OCI-LY7 (cell line): Measurements from ENCODE around the gene KRT13. TPM values are rescaled to one million over a fixed set of nuclear protein-coding genes. Genes with fewer than 3 reads are reported as not detected.

Experiments used
- BruUV-seq: library from RNA; stranded (reverse); fragments of 400-500 nt; replicated peaks from 2 replicates; lab custom pipeline; 2021; lab: Mats Ljungman, UMichigan
- CTCF ChIA-PET: fragments of 300-600 bp; sonication (Branson Sonifier 250); formaldehyde crosslinking; loops from one replicate; lab custom pipeline; 2022; ENCODE audit warnings: antibody characterized with exemption; ENCODE audit not compliant: unreplicated experiment; lab: Charles Lee
- POLR2A ChIA-PET: fragments of 300-600 bp; sonication (Branson Sonifier 250); formaldehyde crosslinking; loops from one replicate; lab custom pipeline; 2022; ENCODE audit warnings: antibody characterized with exemption; lab: Charles Lee
- DNase-seq: peaks from one replicate; pipeline ENCODE4 v3.0.0-alpha.2; 2015; ENCODE audit warnings: low spot score
- H2AFZ ChIP-seq: fragments of 200-600 bp; sonication (generic), shearing (Covaris generic); 2 replicates; pipeline ENCODE4 v1.6.1; 2014; ENCODE audit warnings: mild to moderate bottlenecking, antibody characterized with exemption, low read length, moderate library complexity
- H3K27ac ChIP-seq: fragments of 200-600 bp; sonication (generic); 2 replicates; pipeline ENCODE4 v1.5.1; 2014; ENCODE audit warnings: mixed run types, low read depth, mild to moderate bottlenecking, moderate library complexity, low read length, inconsistent platforms; ENCODE audit not compliant: poor library complexity, severe bottlenecking
- H3K36me3 ChIP-seq: fragments of 200-600 bp; sonication (generic); 2 replicates; pipeline ENCODE4 v1.6.1; 2014; ENCODE audit warnings: mild to moderate bottlenecking, antibody characterized with exemption, low read length, moderate library complexity, mixed read lengths; ENCODE audit not compliant: insufficient read depth
- H3K4me1 ChIP-seq: fragments of 200-600 bp; sonication (generic); 2 replicates; pipeline ENCODE4 v1.5.1; 2014; ENCODE audit warnings: mild to moderate bottlenecking, low read length; ENCODE audit not compliant: insufficient read depth, poor library complexity, severe bottlenecking
- H3K4me2 ChIP-seq: fragments of 200-600 bp; sonication (generic); 2 replicates; pipeline ENCODE4 v1.6.1; 2014; ENCODE audit warnings: mild to moderate bottlenecking, low read length
- H3K4me3 ChIP-seq: fragments of 200-600 bp; sonication (generic); 2 replicates; pipeline ENCODE4 v1.5.1; 2014; ENCODE audit warnings: mild to moderate bottlenecking, low read depth, low read length; ENCODE audit not compliant: poor library complexity, severe bottlenecking
- H3K79me2 ChIP-seq: fragments of 200-600 bp; sonication (generic); 2 replicates; pipeline ENCODE4 v1.6.1; 2016; ENCODE audit warnings: low read depth, mild to moderate bottlenecking, low read length, moderate library complexity, mixed read lengths; ENCODE audit not compliant: insufficient read depth
- H3K9me2 ChIP-seq: fragments of 200-600 bp; sonication (generic); 2 replicates; pipeline ENCODE4 v1.6.1; 2016; ENCODE audit warnings: mild to moderate bottlenecking, low read length, mixed read lengths; ENCODE audit not compliant: insufficient read depth
- H3K9me3 ChIP-seq: fragments of 200-600 bp; sonication (generic); 2 replicates; pipeline ENCODE4 v1.6.1; 2014; ENCODE audit warnings: mild to moderate bottlenecking, mixed run types, low read length, mixed read lengths
- H4K20me1 ChIP-seq: fragments of 200-600 bp; sonication (generic); 2 replicates; pipeline ENCODE4 v1.6.1; 2014; ENCODE audit warnings: mild to moderate bottlenecking, antibody characterized with exemption, low read length, moderate library complexity, mixed read lengths; ENCODE audit not compliant: insufficient read depth
- CTCF ChIP-seq: fragments of 200-600 bp; sonication (generic); conservative IDR thresholded peaks from 2 replicates; pipeline ENCODE4 v1.5.1; 2014; ENCODE audit warnings: mild to moderate bottlenecking, antibody characterized with exemption, low read length, moderate library complexity, mixed read lengths
- EZH2phosphoT487 ChIP-seq: fragments of 200-600 bp; sonication (generic); IDR thresholded peaks from 2 replicates; pipeline ENCODE4 v1.6.1; 2018; ENCODE audit warnings: low read depth, borderline replicate concordance, mild to moderate bottlenecking, mixed run types, antibody characterized with exemption, low read length, moderate library complexity, mixed read lengths
- intact Hi-C: fragments of 100-400 bp; cut with micrococcal nuclease; formaldehyde crosslinking; loops from one replicate; pipeline ENCODE4 v1.10.0; 2022; ENCODE audit not compliant: unreplicated experiment
- total RNA-seq, 2 experiments: library from RNA; depleted of rRNA in 1 of 2; stranded (reverse); fragments of >200 nt in 1 of 2; shearing (Covaris generic) in 1 of 2; gene quantifications; 2 replicates each; pipeline ENCODE4 v1.2.3, GENCODE V29; 2014 to 2022

KRT13 gene
- total RNA-seq, 2 experiments from 2014 or later: not detected

- CTCF ChIA-PET: no interaction called here
- POLR2A ChIA-PET: no interaction called here
- no peak for DNase-seq
- Histone ChIP-seq H2AFZ (no peak overlapping the region), H3K4me3 (no peak overlapping the region), H3K9me3 (no peaks in the 10 kb centered on the region), H3K4me2 (no peak overlapping the region), H3K79me2 (no peaks in the 10 kb centered on the region), H4K20me1 (no peaks in the 10 kb centered on the region), H3K27ac (no peak overlapping the region), H3K4me1 (no peaks in the 10 kb centered on the region), H3K36me3 (no peaks in the 10 kb centered on the region), H3K9me2 (no peaks in the 10 kb centered on the region)
- no peak for TF ChIP-seq CTCF
- no peak for TF ChIP-seq EZH2phosphoT487
- intact Hi-C loops: no loop called here
- no TSS peak for BruUV-seq
Observed at GRCh38 chr17:41516147-41516829, 10.9 kb upstream of the KRT13 start.

DNA sequence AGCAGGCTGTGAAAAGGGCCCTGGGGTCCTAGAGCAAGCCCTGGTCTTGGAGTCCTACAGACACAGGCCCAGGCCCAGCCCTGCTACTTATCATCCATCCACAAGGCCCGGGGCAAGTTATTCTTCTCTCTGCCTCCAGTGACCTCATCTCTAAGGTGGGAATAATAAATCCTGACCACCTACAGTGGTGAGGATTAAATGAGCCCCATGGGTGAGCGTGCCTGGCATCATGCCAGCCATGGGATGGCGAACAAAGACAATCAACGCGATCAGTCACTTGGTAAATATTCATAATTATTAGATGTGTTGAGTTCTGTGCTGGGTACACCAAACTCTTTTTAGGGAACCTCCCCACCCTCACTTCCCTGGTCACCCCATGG, 7.7 kb upstream of the KRT13 start:
- ChIA-PET POLR2A (no interaction called here), CTCF (no interaction called here)
- Histone ChIP-seq H3K9me3 (no peaks in the 10 kb centered on the region), H3K79me2 (no peaks in the 10 kb centered on the region), H4K20me1 (no peaks in the 10 kb centered on the region), H3K9me2 (no peaks in the 10 kb centered on the region), H3K36me3 (no peaks in the 10 kb centered on the region), H2AFZ (no peak overlapping the region), H3K4me2 (no peak overlapping the region), H3K27ac (no peak overlapping the region), H3K4me1 (no peaks in the 10 kb centered on the region), H3K4me3 (no peak overlapping the region)
- no peak for DNase-seq
- BruUV-seq: no TSS peak
- TF ChIP-seq CTCF (no peak), EZH2phosphoT487 (no peak)
- intact Hi-C loops: no loop called here

DNA sequence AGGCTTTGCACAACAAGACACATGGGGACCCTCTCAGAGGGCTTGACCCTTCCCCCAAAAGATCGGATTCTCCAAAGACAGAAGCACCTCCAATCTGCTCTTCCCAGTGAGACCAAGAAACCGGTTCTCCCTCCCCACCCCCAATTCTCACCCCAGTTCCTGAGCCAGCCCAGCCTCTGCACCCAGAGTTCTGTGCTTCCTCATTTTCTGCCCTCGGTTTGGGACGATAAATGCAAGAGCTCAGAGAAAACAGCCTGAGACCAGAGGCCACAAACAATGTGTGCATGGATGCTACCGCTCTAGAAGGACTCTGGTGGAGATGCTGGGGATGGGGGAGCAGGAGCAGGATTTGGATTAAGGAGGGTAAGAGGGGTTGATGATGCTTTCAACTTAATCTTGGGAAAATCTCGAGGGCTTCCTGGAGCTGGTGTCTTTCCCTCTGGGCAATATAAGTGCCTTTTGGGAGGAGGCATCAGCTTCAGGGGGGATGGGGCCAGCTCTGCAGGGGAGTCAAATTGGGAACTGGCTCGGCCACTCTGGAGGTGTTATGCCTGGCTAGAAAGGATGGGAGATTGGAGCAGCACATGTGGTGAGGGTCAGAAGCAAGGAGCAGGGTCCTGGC, 7.2 kb upstream of the KRT13 start:
- ChIA-PET POLR2A (no interaction called here), CTCF (no interaction called here)
- intact Hi-C loops: no loop called here
- TF ChIP-seq CTCF (no peak), EZH2phosphoT487 (no peak)
- BruUV-seq: no TSS peak
- Histone ChIP-seq H3K27ac (no peak overlapping the region), H3K9me2 (no peaks in the 10 kb centered on the region), H3K9me3 (no peaks in the 10 kb centered on the region), H4K20me1 (no peaks in the 10 kb centered on the region), H3K4me1 (no peaks in the 10 kb centered on the region), H3K79me2 (no peaks in the 10 kb centered on the region), H3K4me2 (no peak overlapping the region), H3K4me3 (no peak overlapping the region), H2AFZ (no peak overlapping the region), H3K36me3 (no peaks in the 10 kb centered on the region)
- no peak for DNase-seq
